Transverse colon (tissue), 4 donors: Measurements from ENCODE around the gene MYCL. TPM values are rescaled to one million over a fixed set of nuclear protein-coding genes. Genes with fewer than 3 reads are reported as not detected.
"Not testable (repeated sequence)": the region's sequence is repeated elsewhere in the genome, so short reads cannot be mapped to it uniquely, and the experiment has no call there.

Source experiments
- DNase-seq: peaks from one replicate; pipeline ENCODE4 v3.0.0-alpha.2; 2019
- H3K27ac ChIP-seq, 4 donors: fragments of 200-600 bp; sonication (generic); 2 replicates each; pipeline ENCODE4 v1.5.1; 2016 to 2018; ENCODE audit warnings: inconsistent platforms in 4 of 4
- H3K27me3 ChIP-seq: fragments of 200-600 bp; sonication (generic); 2 replicates; pipeline ENCODE4 v1.5.1; 2017; ENCODE audit warnings: inconsistent platforms
- H3K36me3 ChIP-seq, 4 donors: fragments of 200-600 bp; sonication (generic); 2 replicates each; pipeline ENCODE4 v1.5.1; 2017 to 2019; ENCODE audit warnings: inconsistent platforms in 4 of 4
- H3K4me1 ChIP-seq, 4 donors: fragments of 200-600 bp; sonication (generic); 2 replicates each; pipeline ENCODE4 v1.5.1; 2017 to 2020; ENCODE audit warnings: inconsistent platforms in 4 of 4
- H3K4me3 ChIP-seq, 4 donors: fragments of 200-600 bp; sonication (generic); 1 replicate in 1 of 4; 2 replicates in 3 of 4; pipeline versions ENCODE4 v1.5.1 to v1.6.1; 2017 to 2019; ENCODE audit warnings: inconsistent platforms in 4 of 4
- H3K9me3 ChIP-seq, 2 donors: fragments of 200-600 bp; sonication (generic); 2 replicates each; pipeline ENCODE4 v1.5.1; 2017 to 2019; ENCODE audit warnings: inconsistent platforms in 2 of 2
- CTCF ChIP-seq, 5 experiments: fragments of 200-600 bp in 3 of 5; fragments of 450-650 bp in 2 of 5; sonication (generic) in 3 of 5; IDR thresholded peaks; 1 replicate in 2 of 5; 2 replicates in 3 of 5; pipeline ENCODE4 v1.5.1; 2016 to 2017; ENCODE audit warnings: antibody characterized with exemption in 5 of 5, inconsistent platforms in 3 of 5, mild to moderate bottlenecking in 2 of 5, moderate library complexity in 1 of 5
- EP300 ChIP-seq: sonication (generic); formaldehyde crosslinking; IDR thresholded peaks from one replicate; pipeline ENCODE4 v1.6.1; 2017; ENCODE audit warnings: antibody characterized with exemption, low read depth
- POLR2A ChIP-seq: fragments of 450-650 bp; IDR thresholded peaks from one replicate; pipeline ENCODE4 v1.6.1; 2016; ENCODE audit warnings: antibody characterized with exemption, mild to moderate bottlenecking, moderate library complexity
- POLR2AphosphoS5 ChIP-seq, 3 donors: sonication (generic); formaldehyde crosslinking; IDR thresholded peaks; one replicate each; pipeline ENCODE4 v1.6.1; 2016; ENCODE audit warnings: antibody characterized with exemption in 3 of 3
- WGBS, 2 donors: methylation state at CpG; one replicate each; pipeline ENCODE4 v1.1.5; 2018; ENCODE audit warnings: low coverage in 1 of 2; 5-methylcytosine and 5-hydroxymethylcytosine counted together
- in situ Hi-C, 4 donors: fragments of 200-750 bp; cut with MboI; loops; one replicate each; pipeline versions ENCODE4 v1.15.0 to v1.15.1; 2017; ENCODE audit warnings: low sequenced_read_pairs in 3 of 4, low pct_ligation_motif_present in 1 of 4, low pct_unique_long_range_greater_than_20kb in 1 of 4
- intact Hi-C: fragments of 100-400 bp; cut with DNase I; formaldehyde crosslinking; loops from one replicate; pipeline ENCODE4 v1.15.1; 2023; ENCODE audit warnings: low total_unique reads
- total RNA-seq, 4 donors: library from RNA; depleted of rRNA; stranded (reverse); fragments of >200 nt; gene quantifications; one replicate each; pipeline ENCODE4 v1.1.0, GENCODE V29; 2016

Gene MYCL
- total RNA-seq, 4 donors from 2014 or later, result 14.2 to 27.3 (median 15.8) TPM

DNA sequence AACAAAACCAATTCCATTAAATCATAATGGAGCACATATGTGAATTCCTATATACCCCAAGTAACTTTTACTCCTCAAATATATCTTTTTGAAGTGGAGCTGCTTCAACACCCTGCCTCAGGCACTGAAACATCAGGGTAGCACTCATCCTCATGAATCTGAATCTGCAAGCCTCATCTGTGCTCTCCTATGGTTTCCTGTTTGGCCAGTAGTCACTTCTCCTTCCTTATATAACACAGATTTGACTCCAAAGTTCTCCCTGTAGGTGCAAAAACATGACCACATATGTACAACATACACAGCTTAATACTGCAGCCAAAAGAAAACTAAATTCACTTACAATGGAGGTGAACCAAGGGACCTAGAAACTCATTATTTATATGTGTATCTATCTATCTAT lies 25.6 kb downstream of the MYCL start:
- intact Hi-C loops, result no loop called here
- H3K4me3 ChIP-seq, result no peak overlapping the region
- H3K27me3 ChIP-seq, result no peaks in the 10 kb centered on the region
- in situ Hi-C loops, result no loop called here
- H3K36me3 ChIP-seq, result no peaks in the 10 kb centered on the region
- H3K9me3 ChIP-seq, result no peaks in the 10 kb centered on the region
- DNase-seq, result no peak
- TF ChIP-seq POLR2A, result no peak
- no peak for TF ChIP-seq POLR2AphosphoS5 (IDR thresholded peaks at IDR 0.05)
- TF ChIP-seq EP300, result no peak
- no peak for TF ChIP-seq CTCF (IDR thresholded peaks at IDR 0.05)
- H3K4me1 ChIP-seq, result peaks cover 0 to 29% (median 4%) of the 10 kb centered on the region in 4 donors
- H3K27ac ChIP-seq, result no peak overlapping the region

GRCh38 chr1:39872698-39873097 lies 29.0 kb downstream of the MYCL start:
- no peak for DNase-seq
- WGBS, 2 donors, result 100% methylated on average over 1 of the region's 1 CpG
- in situ Hi-C loops, result no loop called here
- Histone ChIP-seq H3K27ac (no peak overlapping the region), H3K27me3 (no peaks in the 10 kb centered on the region), H3K36me3 (no peaks in the 10 kb centered on the region), H3K9me3 (no peaks in the 10 kb centered on the region), H3K4me3 (no peak overlapping the region), H3K4me1 (peaks cover 0 to 14% (median 0%) of the 10 kb centered on the region in 4 donors)
- intact Hi-C loops, result no loop called here
- TF ChIP-seq POLR2A (no peak), CTCF (IDR thresholded peaks at IDR 0.05) (no peak), POLR2AphosphoS5 (IDR thresholded peaks at IDR 0.05) (no peak), EP300 (no peak)

- intact Hi-C loops, result no loop called here
- H3K27me3 ChIP-seq, result no peaks in the 10 kb centered on the region
- no peak for DNase-seq
- in situ Hi-C loops, result no loop called here
- H3K36me3 ChIP-seq, result no peaks in the 10 kb centered on the region
- H3K4me3 ChIP-seq, result no peak overlapping the region
- no peaks in the 10 kb centered on the region for H3K9me3 ChIP-seq
- no peak overlapping the region for H3K27ac ChIP-seq
- no peak for TF ChIP-seq POLR2A
- TF ChIP-seq CTCF (IDR thresholded peaks at IDR 0.05), result no peak
- no peak for TF ChIP-seq POLR2AphosphoS5 (IDR thresholded peaks at IDR 0.05)
- no peak for TF ChIP-seq EP300
- peaks cover 0 to 9% (median 0%) of the 10 kb centered on the region in 4 donors for H3K4me1 ChIP-seq
These were observed 29.9 kb downstream of the MYCL start for GRCh38 chr1:39871796-39872195.

GRCh38 chr1:39871043-39871442 lies 30.7 kb downstream of the MYCL start:
- H3K27me3 ChIP-seq, H3K27ac ChIP-seq, in situ Hi-C loops, H3K36me3 ChIP-seq, H3K4me3 ChIP-seq, H3K9me3 ChIP-seq, DNase-seq, H3K4me1 ChIP-seq, intact Hi-C loops: not testable (repeated sequence)
- 96 to 98% methylated on average over 9 to 12 of the region's 12 CpGs for WGBS, 2 donors

GRCh38 chr1:39869538-39870112 lies 32.1 kb downstream of the MYCL start:
- H3K9me3 ChIP-seq, H3K4me1 ChIP-seq, intact Hi-C loops, H3K27ac ChIP-seq, H3K4me3 ChIP-seq, in situ Hi-C loops, DNase-seq, H3K27me3 ChIP-seq, H3K36me3 ChIP-seq: not testable (repeated sequence)
- WGBS, 2 donors, result 95 to 96% methylated on average over 8 to 26 of the region's 37 CpGs
